GM10266 (cell line): ENCODE data around the gene SGTA.

Experiments used
- DNase-seq: peaks from one replicate; pipeline ENCODE4 v3.0.0; 2012; ENCODE audit errors: extremely low spot score
- TF ChIP-seq, protein P1 (sequence below): IDR thresholded peaks from 2 replicates; pipeline ENCODE4 v1.5.1; 2012; ENCODE audit warnings: mild to moderate bottlenecking, low read depth; ENCODE audit not compliant: control insufficient read depth, insufficient read depth; ENCODE audit errors: missing control alignments

SGTA gene

DNA sequence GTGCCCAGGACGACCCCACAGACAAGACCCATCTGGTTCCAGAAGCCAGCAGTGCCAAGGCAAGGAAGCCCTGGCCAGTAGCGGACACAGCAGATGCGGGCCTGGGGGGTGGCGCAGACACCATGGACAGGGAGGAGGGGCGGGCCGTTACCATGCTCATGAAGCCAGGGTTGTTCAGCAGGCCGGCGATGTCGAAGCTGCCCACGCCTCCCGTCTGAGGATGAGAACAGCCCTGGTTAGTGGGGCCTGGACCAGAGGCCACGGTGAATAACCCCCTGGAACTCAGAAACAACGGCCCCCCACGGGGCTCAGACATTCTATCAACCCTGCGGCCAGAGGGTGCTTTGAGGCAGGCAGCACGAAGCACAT is 21.8 kb downstream of the SGTA start:
- DNase-seq = no peak
- TF ChIP-seq, protein P1, sequence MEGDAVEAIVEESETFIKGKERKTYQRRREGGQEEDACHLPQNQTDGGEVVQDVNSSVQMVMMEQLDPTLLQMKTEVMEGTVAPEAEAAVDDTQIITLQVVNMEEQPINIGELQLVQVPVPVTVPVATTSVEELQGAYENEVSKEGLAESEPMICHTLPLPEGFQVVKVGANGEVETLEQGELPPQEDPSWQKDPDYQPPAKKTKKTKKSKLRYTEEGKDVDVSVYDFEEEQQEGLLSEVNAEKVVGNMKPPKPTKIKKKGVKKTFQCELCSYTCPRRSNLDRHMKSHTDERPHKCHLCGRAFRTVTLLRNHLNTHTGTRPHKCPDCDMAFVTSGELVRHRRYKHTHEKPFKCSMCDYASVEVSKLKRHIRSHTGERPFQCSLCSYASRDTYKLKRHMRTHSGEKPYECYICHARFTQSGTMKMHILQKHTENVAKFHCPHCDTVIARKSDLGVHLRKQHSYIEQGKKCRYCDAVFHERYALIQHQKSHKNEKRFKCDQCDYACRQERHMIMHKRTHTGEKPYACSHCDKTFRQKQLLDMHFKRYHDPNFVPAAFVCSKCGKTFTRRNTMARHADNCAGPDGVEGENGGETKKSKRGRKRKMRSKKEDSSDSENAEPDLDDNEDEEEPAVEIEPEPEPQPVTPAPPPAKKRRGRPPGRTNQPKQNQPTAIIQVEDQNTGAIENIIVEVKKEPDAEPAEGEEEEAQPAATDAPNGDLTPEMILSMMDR = no peak

DNA sequence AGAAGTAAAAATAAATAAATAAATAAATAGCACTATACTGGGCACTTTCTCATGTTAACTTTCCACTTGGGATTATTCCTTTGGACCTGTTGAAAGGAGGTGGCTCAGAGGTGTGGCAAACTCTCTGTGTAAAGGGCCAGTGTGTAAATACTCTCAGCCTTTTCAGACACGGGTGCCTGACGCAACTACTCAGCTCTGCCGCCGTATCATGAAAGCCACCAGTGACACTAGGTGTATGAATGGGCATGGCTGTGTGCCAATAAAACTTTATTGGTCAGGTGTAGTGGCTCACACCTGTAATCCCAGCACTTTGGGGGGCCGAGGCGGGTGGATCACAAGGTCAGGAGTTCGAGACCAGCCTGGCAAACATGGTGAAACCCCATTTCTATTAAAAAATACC is 23.1 kb downstream of the SGTA start:
- no peak for DNase-seq
- TF ChIP-seq, protein P1 = no peak

DNA sequence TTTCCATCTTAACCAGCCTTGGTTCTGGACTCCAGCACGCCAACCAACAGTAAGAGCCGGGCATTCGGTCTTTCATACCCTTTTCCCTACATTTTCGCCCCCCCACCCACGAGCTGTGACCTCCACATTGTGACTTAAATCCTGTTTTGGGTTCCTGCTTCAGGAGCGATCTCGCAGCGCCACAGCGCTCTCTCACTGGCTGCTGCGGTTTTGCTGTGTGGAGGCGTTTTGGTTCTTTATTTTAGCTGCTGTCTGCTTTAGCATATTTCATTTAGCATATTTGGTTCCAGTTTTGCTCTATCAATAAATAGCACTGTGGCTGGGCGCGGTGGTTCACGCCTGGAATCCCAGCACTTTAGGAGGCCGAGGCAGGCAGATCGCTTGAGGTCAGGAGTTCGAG is 23.7 kb downstream of the SGTA start:
- no peak for DNase-seq
- TF ChIP-seq, protein P1 = no peak

DNA sequence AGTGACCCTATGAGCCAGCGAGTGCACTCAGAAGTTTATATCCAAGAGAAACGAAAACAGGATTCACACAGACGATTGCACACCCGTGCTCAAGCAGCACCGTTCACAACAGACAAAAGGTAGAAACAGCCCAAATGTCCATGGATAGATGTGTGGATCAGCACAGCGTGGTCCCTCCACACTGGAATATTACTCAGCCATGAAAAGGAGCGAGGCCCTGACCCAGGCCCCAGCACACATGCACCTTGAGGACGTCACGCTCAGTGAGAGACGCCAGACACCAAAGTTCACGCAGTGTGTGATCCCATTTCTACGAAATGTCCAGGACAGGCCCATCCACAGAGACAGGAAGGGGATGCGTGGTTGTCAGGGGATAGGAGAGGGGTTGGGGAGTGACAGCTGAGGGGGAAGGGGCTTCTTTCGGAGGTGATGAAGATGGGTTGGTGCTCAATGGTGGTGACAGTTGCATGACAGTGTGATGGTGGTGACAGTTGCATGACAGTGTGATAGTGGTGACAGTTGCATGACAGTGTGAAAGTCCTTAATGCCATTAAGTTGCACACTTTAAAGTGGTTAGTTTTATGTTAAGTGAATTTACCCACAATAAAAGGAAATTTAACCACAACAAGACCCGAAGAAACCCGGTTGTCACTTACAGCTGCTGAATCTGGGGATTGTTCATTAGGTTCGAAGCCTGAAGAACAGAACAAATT is 24.3 kb downstream of the SGTA start:
- TF ChIP-seq, protein P1 = no peak
- no peak for DNase-seq

DNA sequence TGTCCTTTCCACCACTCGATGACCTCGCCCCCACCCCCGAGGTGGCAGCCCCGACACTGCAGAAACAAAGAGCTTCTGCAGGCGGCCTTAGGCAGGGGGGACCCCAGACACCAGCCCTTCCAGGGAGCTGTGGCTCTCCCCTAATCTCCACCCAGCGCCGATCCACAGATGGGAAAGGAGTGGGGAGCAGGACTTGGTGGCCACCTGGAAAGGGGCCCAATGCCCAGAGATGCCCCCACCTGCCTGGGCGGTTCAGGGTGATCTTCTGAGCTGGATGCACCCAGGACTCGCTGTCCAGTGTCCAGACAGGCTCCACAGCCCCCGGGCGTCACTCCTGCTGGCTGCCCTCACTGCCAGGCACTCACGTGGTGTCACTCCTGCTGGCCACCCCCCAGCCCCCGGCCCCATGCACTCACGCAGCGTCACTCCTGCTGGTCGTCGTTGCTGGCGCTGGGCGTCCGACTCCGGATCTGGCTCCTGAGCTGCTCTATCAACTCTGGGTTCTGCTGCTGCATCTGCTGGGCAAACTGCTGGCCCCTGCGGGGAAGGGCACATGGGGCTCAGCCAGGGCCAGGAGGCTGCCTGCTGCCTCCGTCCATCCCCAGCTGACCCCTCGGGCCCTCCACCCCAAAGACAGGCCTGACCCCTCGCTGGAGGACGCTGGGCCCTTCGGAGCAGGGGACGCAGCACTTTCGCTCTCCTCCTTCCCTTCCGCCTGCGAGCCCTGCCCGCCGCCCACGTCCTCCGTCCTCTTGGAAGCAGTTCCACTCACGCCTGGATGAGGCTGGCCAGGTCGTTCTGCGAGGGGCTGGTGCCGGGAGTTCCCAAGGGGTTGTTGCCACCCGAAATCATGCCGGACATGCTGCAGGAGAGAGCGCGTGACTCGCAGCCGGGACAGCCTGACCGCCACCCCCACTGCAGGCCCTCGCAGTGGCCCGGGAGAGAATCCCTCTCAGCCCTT is 25.9 kb downstream of the SGTA start:
- DNase-seq = no peak
- TF ChIP-seq, protein P1 = no peak

DNA sequence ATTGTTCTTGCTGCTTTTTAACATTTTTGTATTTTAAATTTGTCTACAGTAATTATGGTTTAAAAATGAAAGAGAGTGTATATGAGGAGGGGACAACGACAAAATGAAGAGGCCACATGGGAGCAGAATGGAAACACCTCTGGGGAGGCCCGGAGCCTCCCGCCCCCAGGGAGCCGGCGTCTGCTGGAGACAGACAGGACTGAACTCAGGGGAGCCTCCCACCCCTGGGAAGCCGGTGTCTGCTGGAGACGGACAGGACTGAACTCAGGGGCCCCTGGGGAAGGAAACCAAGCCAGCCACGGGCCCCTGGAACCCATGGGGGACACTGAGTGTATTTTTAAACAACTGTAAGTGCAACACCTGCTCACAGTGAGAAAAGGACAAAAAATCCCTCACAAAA is 26.6 kb downstream of the SGTA start:
- TF ChIP-seq, protein P1 = no peak
- DNase-seq = no peak

DNA sequence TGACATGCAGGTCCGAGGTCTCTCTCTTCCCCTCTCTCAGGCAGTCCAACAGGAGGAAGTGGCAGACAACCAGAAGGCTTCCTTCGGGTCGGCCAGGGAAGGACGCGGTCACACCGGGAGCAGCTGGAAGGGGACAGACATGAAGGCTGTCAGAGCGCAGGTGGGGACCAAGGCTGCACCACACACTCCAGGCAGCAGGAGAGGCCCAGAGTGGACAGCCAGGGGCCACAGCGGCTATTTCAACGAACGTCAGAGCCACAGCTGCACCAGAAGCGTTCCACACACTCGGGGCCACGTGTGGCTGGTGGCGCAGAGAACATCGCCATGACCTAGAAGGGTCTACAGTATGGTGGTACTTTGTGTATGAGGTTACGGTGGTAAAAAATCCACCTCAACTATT is 27.3 kb downstream of the SGTA start:
- no peak for DNase-seq
- TF ChIP-seq, protein P1 = no peak
